ENCODE measurements around the gene PHIP.

Gene PHIP

DNA sequence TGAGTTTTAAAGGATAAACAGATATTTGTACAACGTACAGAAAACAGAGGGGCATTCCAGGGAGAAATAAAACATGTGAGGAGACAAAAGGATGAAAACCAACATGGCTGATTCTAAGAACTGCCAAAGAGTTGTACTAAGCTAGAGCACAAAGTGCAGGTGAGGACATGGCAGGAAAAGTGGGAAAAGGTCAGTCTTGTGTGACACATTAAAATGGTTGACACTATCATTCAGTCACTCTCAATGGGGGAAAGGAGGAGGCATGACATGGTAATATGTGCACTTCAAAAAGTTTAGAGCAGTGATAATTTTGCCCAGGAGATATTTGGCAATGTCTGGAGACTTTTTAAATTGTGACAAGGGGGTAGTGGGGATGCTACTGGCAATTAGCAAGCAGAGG is 21.8 kb downstream of the PHIP start:
- Histone ChIP-seq H3K79me2 (ENCODE audit: insufficient read depth, low read length) (no peaks in the 10 kb centered on the region; the same call in 1 of the 2 replicates), H2AFZ (ENCODE audit: low read length) (no peak overlapping the region), H3K4me1 (ENCODE audit: insufficient read depth, low read length, severe bottlenecking) (no peaks in the 10 kb centered on the region), H3K4me2 (ENCODE audit: low read length) (no peak overlapping the region), H3K9me3 (ENCODE audit: low read length) (no peaks in the 10 kb centered on the region; the same call in 1 of the 2 replicates), H3K9me2 (ENCODE audit: low read depth, low read length) (no peaks in the 10 kb centered on the region), H4K20me1 (ENCODE audit: insufficient read depth, low read length) (no peaks in the 10 kb centered on the region), H3K27me3 (ENCODE audit: insufficient read depth, low read length) (no peaks in the 10 kb centered on the region), H3K27ac (ENCODE audit: low read depth, low read length, poor library complexity, severe bottlenecking) (no peak overlapping the region), H3F3A (ENCODE audit: insufficient read depth, low read length) (no peaks in the 10 kb centered on the region; the same call in 1 of the 2 replicates), H3K4me3 (ENCODE audit: low read depth, low read length, poor library complexity, severe bottlenecking) (no peak overlapping the region), H3K36me3 (ENCODE audit: insufficient read depth, low read length) (peaks cover 91% of the 10 kb centered on the region), H3K9ac (ENCODE audit: low read length) (no peak overlapping the region)
- no peak for TF ChIP-seq EZH2 (IDR thresholded peaks at IDR 0.05; ENCODE audit: borderline replicate concordance, low read length)
- TF ChIP-seq CTCF (IDR thresholded peaks at IDR 0.05; ENCODE audit: low read length) = no peak

DNA sequence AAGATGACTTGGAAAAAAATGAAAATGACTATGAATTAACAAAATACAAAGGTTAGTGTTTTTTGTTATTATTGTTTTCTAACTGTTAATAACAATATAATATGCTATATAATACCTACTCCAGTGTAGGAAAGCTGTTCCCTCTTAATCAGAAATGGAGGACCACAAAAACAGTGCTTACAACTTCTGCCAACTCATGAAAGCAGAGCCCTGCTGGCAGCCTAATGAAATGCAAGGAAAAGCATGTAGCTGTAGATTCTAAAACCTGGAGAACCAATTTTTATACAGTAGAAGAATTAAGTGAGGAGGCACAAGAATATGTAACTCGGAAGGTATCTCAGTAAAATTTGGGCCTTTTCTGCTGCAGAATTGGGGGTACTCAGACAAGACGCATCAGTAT is 29.4 kb downstream of the PHIP start:
- Histone ChIP-seq H3K4me3 (ENCODE audit: low read depth, low read length, poor library complexity, severe bottlenecking) (no peak overlapping the region), H3F3A (ENCODE audit: insufficient read depth, low read length) (no peaks in the 10 kb centered on the region), H2AFZ (ENCODE audit: low read length) (no peak overlapping the region), H3K4me1 (ENCODE audit: insufficient read depth, low read length, severe bottlenecking) (no peaks in the 10 kb centered on the region), H3K27me3 (ENCODE audit: insufficient read depth, low read length) (no peaks in the 10 kb centered on the region), H4K20me1 (ENCODE audit: insufficient read depth, low read length) (peaks cover under 1% of the 10 kb centered on the region; the same call in 1 of the 2 replicates), H3K27ac (ENCODE audit: low read depth, low read length, poor library complexity, severe bottlenecking) (no peak overlapping the region), H3K9ac (ENCODE audit: low read length) (no peak overlapping the region), H3K9me3 (ENCODE audit: low read length) (no peaks in the 10 kb centered on the region; the same call in 1 of the 2 replicates), H3K79me2 (ENCODE audit: insufficient read depth, low read length) (peaks cover 11% of the 10 kb centered on the region; the same call in 1 of the 2 replicates), H3K9me2 (ENCODE audit: low read depth, low read length) (no peaks in the 10 kb centered on the region), H3K36me3 (ENCODE audit: insufficient read depth, low read length) (peaks cover 76% of the 10 kb centered on the region), H3K4me2 (ENCODE audit: low read length) (no peak overlapping the region)
- TF ChIP-seq CTCF (IDR thresholded peaks at IDR 0.05; ENCODE audit: low read length) (peak; percentile 23; the same call in 1 of the 2 replicates), EZH2 (IDR thresholded peaks at IDR 0.05; ENCODE audit: borderline replicate concordance, low read length) (no peak)

GRCh38 chr6:79047072-79047471 is 31.0 kb downstream of the PHIP start:
- H3K9me3 ChIP-seq (ENCODE audit: low read length) = no peaks in the 10 kb centered on the region
- peaks cover 69% of the 10 kb centered on the region for H3K36me3 ChIP-seq (ENCODE audit: insufficient read depth, low read length)
- H3K27ac ChIP-seq (ENCODE audit: low read depth, low read length, poor library complexity, severe bottlenecking) = no peak overlapping the region
- no peak overlapping the region for H2AFZ ChIP-seq (ENCODE audit: low read length)
- TF ChIP-seq EZH2 (IDR thresholded peaks at IDR 0.05; ENCODE audit: borderline replicate concordance, low read length) = no peak
- H3K4me2 ChIP-seq (ENCODE audit: low read length) = no peak overlapping the region
- H3K79me2 ChIP-seq (ENCODE audit: insufficient read depth, low read length) = peaks cover 11% of the 10 kb centered on the region; the same call in 1 of the 2 replicates
- no peak overlapping the region for H3K9ac ChIP-seq (ENCODE audit: low read length)
- H4K20me1 ChIP-seq (ENCODE audit: insufficient read depth, low read length) = peaks cover 6% of the 10 kb centered on the region; the same call in 1 of the 2 replicates
- no peaks in the 10 kb centered on the region for H3K4me1 ChIP-seq (ENCODE audit: insufficient read depth, low read length, severe bottlenecking)
- H3K4me3 ChIP-seq (ENCODE audit: low read depth, low read length, poor library complexity, severe bottlenecking) = no peak overlapping the region
- H3K27me3 ChIP-seq (ENCODE audit: insufficient read depth, low read length) = no peaks in the 10 kb centered on the region
- H3K9me2 ChIP-seq (ENCODE audit: low read depth, low read length) = no peaks in the 10 kb centered on the region
- no peaks in the 10 kb centered on the region for H3F3A ChIP-seq (ENCODE audit: insufficient read depth, low read length)

DNA sequence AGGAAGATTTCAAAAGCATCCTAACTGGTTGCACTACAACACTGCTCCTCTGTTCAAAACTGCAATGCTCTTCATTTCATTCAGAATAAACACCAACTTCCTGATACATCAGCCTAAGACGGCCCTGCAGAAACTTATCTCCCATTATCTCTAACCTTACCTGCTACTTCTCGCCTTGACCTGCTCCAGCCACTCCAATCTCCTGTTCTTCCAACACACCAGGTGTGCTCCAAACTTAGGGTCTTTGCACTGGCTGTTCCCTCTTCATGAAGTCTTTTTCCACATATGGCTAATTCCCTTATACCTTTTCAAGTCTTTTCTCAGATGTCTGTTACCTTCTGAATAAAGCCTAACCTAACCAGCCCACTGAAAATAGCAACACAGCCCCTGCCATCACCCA is 32.1 kb downstream of the PHIP start:
- H3K9ac ChIP-seq (ENCODE audit: low read length) = no peak overlapping the region
- H4K20me1 ChIP-seq (ENCODE audit: insufficient read depth, low read length) = peaks cover 6% of the 10 kb centered on the region; the same call in 1 of the 2 replicates
- H3K27ac ChIP-seq (ENCODE audit: low read depth, low read length, poor library complexity, severe bottlenecking) = no peak overlapping the region
- H3K36me3 ChIP-seq (ENCODE audit: insufficient read depth, low read length) = peaks cover 70% of the 10 kb centered on the region
- no peaks in the 10 kb centered on the region for H3K9me3 ChIP-seq (ENCODE audit: low read length)
- no peak overlapping the region for H3K4me3 ChIP-seq (ENCODE audit: low read depth, low read length, poor library complexity, severe bottlenecking)
- H3K79me2 ChIP-seq (ENCODE audit: insufficient read depth, low read length) = peaks cover 11% of the 10 kb centered on the region; the same call in 1 of the 2 replicates
- no peaks in the 10 kb centered on the region for H3K9me2 ChIP-seq (ENCODE audit: low read depth, low read length)
- H2AFZ ChIP-seq (ENCODE audit: low read length) = no peak overlapping the region
- H3F3A ChIP-seq (ENCODE audit: insufficient read depth, low read length) = no peaks in the 10 kb centered on the region
- H3K4me1 ChIP-seq (ENCODE audit: insufficient read depth, low read length, severe bottlenecking) = no peaks in the 10 kb centered on the region
- TF ChIP-seq EZH2 (IDR thresholded peaks at IDR 0.05; ENCODE audit: borderline replicate concordance, low read length) (no peak), CTCF (IDR thresholded peaks at IDR 0.05; ENCODE audit: low read length) (no peak)
- no peak overlapping the region for H3K4me2 ChIP-seq (ENCODE audit: low read length)
- no peaks in the 10 kb centered on the region for H3K27me3 ChIP-seq (ENCODE audit: insufficient read depth, low read length)
